GM21381 (cell line): ENCODE measurements around the gene NEO1.

Experiments used
- ATAC-seq: cut with Tn5 transposase; IDR thresholded peaks from one replicate; pipeline ENCODE4 v1.9.1; 2021; ENCODE audit warnings: mild to moderate bottlenecking, moderate library complexity; ENCODE audit not compliant: unreplicated experiment

Gene NEO1

GRCh38 chr15:73254598-73254997 is 202.3 kb downstream of the NEO1 start:
- ATAC-seq: no peak

DNA sequence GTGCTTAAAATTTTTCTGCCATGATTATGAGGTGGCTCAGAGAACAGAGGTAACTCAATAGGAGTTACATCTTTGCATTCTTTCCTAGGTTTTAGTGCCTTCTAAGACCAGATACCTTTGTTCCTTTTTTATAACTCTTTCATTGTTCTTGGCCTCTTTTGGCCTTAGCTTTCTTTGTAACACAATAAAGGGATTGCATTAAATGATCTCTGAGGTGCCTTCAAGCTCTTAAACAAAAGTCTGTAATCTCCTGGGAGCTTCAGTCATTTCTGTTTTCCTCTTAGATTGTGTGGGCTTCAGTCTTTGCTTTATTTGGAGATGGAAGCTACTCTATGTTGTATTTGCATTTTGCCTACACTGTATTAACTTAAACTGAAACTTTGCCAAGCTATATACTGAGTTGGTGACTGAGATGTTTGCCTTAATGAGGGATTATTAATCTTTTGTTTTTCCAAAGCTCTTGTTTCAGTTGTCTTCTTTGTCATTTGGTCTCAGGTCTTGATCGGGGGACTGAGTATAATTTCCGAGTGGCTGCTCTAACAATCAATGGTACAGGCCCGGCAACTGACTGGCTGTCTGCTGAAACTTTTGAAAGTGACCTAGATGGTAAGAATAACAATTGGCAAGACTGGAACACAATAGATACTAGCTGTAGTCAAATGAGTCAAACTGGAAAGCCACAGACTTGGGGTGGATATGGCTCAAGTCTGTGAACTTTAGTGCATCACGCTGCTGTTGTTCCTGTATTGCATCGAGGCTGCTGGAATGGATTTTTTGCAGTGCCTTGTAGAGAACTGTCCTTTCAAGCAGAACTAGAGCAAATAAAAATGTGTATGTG is 206.2 kb downstream of the NEO1 start:
- ATAC-seq: no peak

DNA sequence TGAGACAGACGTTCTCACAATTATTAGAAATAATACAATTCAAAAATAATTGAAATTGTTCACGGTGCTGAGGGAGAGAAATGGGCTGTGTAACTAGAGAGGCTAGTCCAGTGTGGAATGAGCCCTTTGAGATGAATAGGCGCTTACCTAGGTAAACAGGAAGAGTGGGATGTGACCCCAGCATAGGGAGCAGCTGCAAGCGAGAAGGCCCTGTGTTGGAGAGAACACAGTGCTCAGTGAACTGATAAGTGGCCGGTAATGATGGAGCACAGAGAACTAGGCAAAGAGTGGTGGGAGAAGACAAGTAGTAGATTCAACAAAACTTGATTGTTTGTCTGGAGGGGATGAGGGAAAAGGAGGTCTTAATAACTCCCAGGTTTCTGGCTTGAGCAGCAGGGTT is 212.6 kb downstream of the NEO1 start:
- ATAC-seq: no peak

DNA sequence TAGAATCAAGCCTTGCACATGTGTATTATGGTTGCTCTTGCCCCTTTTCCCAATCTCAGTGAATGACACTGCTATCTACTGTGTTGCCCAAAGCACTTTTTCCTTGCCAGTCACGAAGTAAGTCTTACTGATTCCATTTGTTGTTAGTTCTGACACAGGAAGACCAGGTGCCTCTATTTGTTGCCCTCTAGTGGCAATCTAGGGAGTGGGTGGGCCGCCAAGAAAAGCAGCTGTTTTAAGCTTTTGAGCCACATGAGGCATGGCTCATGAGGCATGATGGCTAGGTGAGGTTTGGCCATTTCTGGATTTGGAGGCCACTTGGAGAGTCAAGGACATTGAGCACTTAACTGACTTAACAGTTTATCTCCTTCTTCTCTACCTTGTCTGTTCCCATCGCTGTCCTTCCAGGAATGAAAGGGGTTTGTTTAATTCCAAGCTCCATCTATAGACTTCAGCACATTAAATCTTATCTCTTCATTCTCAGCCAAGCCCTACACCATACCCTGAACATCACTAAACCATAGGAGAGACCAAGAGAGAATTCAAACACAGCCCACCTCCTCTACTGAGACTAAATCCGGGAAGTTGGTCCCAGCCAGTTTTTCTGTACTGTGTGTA is 213.4 kb downstream of the NEO1 start:
- no peak for ATAC-seq

DNA sequence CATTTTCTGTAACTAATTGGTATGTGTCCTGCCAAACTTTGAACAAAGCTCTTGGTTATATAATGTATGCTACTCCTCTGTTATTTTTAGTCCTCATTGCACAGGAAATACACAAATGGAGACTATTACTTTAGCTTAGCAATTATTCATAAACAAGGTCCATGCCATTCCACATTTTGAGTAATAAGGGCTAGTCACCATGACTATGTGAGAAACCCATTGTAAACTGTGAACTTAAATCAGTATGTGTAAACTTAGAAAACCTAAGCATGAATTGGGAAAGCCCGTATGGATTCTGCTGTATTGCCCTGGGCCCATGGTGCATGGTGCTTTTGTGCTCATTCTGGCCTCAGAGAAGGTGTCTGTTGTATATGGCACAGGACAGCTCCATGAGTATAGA is 216.2 kb downstream of the NEO1 start:
- ATAC-seq: no peak

DNA sequence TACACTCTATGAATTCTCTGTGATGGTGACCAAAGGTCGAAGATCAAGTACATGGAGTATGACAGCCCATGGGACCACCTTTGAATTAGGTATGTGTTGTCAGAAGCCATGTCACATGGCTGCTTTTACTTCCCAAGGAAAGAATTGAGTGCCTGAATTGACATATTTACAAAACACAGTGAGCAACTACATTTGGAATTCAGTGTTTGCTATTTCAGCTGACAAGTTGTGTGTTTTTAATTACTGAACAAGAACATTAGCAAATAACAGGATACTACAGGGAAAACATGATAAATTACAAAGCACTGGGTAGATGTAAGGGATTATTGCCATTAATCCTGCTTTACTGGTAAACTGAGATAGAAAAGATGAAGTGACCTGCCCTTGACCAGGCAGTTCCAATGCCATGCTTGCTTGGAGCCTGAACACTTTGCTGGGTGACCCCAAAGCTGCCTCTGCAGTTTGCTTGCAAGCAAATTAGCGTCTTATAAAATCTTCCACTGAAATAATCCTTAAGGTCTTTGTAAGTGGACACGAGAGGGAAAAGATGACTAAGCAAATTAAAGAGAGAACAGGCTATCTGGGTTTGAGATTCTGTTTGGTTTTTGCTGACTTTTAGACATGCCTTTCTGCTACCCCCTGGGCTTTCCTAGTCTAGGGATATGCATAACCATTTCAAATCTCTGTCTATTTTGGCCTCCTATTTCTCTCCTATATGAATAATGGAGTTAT is 218.3 kb downstream of the NEO1 start:
- ATAC-seq: no peak

DNA sequence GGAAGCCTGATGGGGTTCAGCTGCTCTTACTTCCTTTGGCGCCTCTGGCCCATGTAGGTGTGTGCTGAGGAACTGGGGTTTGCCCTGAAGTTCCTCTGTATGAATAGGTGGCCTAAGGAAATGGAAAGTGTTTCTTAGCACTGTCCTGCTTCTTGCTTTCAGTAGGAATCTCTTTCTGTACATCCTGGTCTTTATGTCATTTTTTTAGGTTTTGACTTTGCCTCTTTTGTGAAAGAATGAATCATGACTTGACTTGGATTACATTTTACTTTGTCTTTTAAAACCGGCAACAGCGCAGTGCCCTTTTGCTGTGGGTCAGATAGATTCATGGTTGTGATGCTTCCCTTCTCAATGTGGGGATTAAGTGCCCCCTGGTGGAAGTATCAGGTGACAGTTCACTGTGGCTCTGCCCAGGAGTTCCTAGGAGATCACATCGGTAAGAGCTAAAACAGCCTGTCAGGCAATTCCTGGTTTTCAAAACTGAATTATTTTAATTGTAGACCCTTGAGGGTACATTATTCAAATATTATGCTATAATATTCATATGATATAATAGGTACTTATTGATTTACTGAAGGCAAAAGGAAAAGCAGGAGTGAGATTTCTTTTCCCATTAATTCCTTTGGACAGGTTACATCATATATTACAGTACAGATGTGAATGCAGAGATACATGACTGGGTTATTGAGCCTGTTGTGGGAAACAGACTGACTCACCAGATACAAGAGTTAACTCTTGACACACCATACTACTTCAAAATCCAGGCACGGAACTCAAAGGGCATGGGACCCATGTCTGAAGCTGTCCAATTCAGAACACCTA is 221.1 kb downstream of the NEO1 start:
- ATAC-seq: peak; percentile 62

- ATAC-seq: no peak
These were observed 223.6 kb downstream of the NEO1 start for GRCh38 chr15:73275862-73276261.

- no peak for ATAC-seq
These were observed 230.5 kb downstream of the NEO1 start for GRCh38 chr15:73282567-73283365.

DNA sequence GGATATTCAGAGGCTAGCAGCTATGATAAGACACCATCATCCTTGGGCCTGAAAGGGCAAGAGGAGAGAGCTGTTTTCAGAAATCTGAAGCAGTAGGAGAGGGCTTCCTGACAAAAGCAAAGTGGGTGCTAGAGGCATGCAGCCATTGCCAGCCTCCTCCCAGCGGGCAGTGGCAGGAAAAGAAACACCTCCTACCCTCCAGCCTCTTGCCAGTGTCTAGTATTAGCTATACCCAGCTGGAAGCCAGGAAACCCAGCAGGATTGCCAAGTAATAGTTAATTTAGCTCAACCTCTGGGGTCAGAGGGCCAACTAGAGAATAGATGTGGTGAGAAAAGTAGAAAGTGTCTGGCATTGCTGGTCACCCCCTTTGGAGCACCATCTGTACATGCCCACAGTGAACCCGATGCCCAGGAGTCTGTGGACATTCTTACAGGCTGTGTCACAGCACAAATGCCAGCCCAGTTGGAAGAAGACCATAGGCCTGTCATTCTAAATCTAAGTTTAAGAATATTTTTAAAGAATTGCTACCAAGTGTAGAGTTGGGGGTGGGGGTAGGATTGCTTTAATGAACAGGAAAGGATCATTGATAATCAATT is 231.2 kb downstream of the NEO1 start:
- ATAC-seq: no peak

DNA sequence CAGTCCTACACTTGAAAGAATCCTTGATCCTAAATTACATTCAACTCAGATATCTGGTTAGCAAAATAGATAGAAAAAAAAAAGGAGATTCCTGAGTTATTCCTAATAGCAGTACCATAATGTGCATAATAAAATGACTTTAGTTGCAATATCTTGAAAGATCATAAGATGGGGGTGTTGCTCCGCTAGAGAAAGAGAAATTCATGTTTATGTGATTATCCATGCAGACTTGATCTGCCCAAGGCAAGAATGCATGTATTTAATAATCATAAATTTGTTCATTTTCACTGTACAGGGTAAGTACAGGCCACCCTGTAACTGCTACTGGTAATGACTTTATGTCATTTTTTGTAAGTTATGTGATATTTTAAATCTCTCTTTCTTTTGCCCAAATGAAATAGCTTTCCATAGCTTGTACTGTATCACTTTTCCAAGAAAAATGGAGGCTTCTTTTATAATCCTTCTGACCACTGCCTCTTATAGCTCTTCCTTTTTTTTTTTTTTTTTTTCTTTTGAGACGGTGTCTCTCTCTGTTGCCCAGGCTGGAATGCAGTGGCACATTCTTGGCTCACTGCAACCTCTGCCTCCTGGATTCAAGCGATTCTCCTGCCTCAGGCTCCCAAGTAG is 231.9 kb downstream of the NEO1 start:
- no peak for ATAC-seq

DNA sequence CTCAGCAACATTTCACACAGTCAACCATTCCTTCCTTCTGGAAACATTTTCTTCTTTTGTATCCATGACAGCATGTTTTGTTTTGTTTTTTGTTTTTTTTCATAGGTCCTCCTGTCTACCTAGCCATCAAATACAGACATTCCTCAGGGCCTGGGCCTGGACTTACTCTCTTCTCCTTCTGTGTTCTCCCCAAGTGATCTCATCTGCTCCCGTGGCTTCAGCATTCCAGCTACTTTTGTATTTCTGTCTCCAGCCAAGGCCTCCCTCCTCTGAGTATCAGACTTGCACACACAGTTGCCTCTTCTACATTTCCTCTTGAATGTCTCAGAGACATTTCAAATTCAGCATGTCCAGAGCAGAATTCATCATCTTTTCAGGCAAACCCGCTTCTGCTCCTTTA is 234.0 kb downstream of the NEO1 start:
- ATAC-seq: no peak

DNA sequence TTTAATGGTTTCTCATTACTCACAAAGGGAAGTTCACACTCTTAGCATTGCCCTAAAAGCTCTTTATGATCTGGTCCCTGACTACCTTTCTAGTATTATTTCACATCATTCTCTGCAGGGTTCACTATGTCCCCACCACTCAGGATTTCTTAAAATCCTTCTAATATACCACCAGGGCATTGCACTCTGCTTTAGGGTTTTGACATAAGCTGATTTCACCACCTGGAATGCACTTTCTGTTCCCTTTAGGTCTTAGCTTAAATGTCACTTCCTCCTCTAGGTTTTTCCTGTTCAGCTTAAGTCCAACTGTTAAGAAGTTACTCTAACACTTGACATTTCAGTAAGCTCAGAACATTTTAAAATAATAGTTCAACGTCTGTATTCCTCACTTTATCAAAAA is 234.8 kb downstream of the NEO1 start:
- ATAC-seq: no peak

GRCh38 chr15:73291441-73291840 is 239.2 kb downstream of the NEO1 start:
- no peak for ATAC-seq

DNA sequence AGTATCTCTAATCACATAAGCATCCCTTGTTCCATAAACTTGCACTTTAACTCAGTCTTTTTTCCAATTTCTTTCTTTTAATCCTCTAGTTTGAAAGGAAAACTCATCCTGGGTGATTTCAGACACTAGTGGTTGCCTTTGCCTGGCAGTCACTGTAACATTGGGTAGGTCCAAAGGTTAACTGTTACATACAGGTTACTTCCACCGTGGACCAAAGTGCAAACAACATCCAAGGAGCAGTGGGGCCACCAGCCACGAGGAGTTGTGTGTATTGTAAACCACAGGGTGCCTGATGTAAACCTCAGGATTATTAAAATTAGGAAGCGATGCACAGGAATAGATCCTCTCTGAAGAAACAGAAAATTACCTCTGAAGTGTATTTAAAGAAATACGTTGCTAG is 241.5 kb downstream of the NEO1 start:
- ATAC-seq: no peak

- no peak for ATAC-seq
These were observed 243.5 kb downstream of the NEO1 start for GRCh38 chr15:73295630-73296286.

- no peak for ATAC-seq
These were observed 244.5 kb downstream of the NEO1 start for GRCh38 chr15:73296609-73297353.
